HG03457 (cell line): ENCODE results near the gene SLC25A20.
"Not testable (repeated sequence)": the region's sequence is repeated elsewhere in the genome, so short reads cannot be mapped to it uniquely, and the experiment has no call there.

Experiments
- ATAC-seq: cut with Tn5 transposase; IDR thresholded peaks from one replicate; pipeline ENCODE4 v1.9.1; 2021; ENCODE audit warnings: moderate number of reproducible peaks; ENCODE audit not compliant: unreplicated experiment

SLC25A20 gene

GRCh38 chr3:48847504-48848423, 50.9 kb downstream of the SLC25A20 start, which contains the start of gene PRKAR2A:
Gene PRKAR2A, minus strand, starts transcription at chr3:48847874. Its CDS starts 278 bp downstream, at chr3:48847596.
- peak; percentile 75 for ATAC-seq

DNA sequence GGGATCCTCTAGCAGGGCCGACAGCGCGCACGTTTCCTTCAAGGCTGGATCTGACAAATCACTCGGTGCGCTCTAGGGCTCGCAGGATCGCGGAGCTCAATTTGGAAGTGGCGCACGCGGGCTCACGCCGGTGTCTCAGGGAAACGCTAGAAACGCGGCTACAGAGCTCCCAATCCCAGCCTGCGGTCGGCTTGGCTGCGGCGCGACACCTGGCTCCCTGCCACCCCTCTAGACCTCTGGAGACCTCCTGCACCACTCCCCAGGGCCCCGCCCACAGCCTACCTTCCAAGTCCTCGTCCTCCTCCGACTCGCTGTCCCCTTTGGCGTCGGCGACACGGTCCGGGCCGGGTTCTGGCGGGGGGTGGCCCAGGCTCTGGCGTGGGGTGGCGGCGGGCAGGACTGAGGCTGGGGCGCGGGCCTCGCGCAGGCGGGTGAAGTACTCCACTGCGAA, 51.6 kb downstream of the SLC25A20 start:
- peak; percentile 18 for ATAC-seq

DNA sequence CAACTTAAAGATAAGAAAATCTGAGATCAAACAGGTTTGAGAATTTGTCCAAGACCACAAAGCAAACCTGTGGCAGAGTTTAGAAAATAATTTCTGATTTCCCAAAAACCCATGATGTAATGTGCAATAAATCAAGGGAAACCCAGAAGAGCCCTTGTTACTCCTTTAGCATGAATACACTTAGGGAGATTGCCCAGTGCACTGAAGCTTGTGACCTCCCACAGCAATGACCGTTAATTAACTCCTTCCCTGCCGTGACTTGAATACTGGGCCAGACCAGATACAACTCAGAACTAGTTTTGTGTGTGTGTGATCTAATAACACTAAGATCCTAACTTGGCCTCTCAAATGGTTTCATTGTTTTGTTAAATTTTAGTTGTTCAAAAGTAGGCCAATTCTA, 53.5 kb downstream of the SLC25A20 start:
- no peak for ATAC-seq

GRCh38 chr3:48837163-48837562, 61.5 kb downstream of the SLC25A20 start:
- ATAC-seq, result no peak

GRCh38 chr3:48835650-48836366, 62.9 kb downstream of the SLC25A20 start:
- no peak for ATAC-seq

GRCh38 chr3:48832684-48833083, 66.0 kb downstream of the SLC25A20 start:
- no peak for ATAC-seq

- no peak for ATAC-seq
Measured at GRCh38 chr3:48830715-48831114, 68.0 kb downstream of the SLC25A20 start.

DNA sequence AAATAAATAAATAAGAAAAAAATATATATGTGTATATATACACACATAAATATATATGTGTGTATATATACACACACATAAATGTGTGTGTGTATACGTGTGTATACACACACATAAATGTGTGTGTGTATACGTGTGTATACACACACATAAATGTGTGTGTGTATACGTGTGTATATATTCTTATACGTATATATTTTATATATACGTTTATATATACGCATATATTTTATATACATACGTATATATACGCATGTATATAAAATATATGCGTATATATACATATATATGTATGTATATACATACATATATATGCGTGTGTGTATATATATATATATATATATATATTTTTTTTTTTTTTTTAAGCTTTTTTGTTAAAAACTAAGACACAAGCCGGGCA, 69.2 kb downstream of the SLC25A20 start:
- not testable (repeated sequence) for ATAC-seq

GRCh38 chr3:48827874-48828273, 70.8 kb downstream of the SLC25A20 start:
- ATAC-seq, result not testable (repeated sequence)

DNA sequence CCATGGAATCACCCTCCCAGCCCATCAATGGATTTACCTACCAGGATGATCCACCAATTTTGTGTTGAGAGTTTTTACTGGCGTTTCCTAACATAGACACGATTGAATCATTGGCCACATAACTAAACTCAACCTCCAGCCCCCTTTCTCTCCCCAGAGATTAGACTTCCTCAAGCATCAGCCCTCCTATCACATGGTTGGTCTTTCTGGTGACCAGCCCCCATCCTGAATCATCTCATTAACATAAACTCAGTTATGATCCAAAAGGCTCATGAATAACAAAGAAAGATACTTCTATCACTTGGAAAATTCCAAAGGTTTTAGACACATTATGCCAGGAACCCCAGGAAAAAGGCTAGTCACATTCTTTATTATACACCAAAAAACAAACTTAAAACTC, 72.2 kb downstream of the SLC25A20 start:
- no peak for ATAC-seq

- no peak for ATAC-seq
Measured at GRCh38 chr3:48820612-48821324, 77.9 kb downstream of the SLC25A20 start.

GRCh38 chr3:48819234-48820221, 79.2 kb downstream of the SLC25A20 start:
- ATAC-seq, result no peak

DNA sequence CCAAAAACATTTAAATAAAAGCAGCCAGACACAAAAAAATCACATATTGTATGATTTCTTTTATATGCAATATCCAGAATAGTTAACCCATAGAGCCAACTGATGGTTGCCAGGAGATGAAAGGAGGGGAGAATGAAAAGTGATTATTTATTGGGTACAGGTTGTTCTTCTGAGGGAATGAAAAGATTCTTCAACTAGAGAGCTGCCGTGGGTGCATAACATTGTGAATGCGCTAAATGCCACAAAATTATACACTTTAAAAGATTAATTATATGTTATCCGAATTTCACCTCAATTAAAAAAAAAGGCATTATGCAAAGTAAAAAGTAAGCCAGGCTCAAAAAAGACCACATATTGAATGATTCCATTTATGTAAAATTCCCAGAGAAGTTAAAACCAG, 87.2 kb downstream of the SLC25A20 start:
- ATAC-seq, result no peak
